GM23338 (cell line): ENCODE measurements around the gene CD84. TPM values are rescaled to one million over a fixed set of nuclear protein-coding genes. Genes with fewer than 3 reads are reported as not detected.

ENCODE experiments used
- ATAC-seq: fragments of 200-7000 bp; cut with Tn5 transposase; 3 replicates; pipeline ENCODE4 v1.9.1; 2020
- DNase-seq: peaks from one replicate; pipeline ENCODE4 v3.0.0-alpha.2; 2015; ENCODE audit warnings: low spot score
- H2AFZ ChIP-seq: fragments of 200-600 bp; sonication (generic); 2 replicates; pipeline ENCODE4 v1.8.0; 2016; ENCODE audit warnings: antibody characterized with exemption, mild to moderate bottlenecking, moderate library complexity
- H3F3A ChIP-seq: fragments of 200-600 bp; sonication (generic); replicated peaks from 2 replicates; pipeline ENCODE4 v1.8.0; 2017; ENCODE audit warnings: antibody characterized with exemption, mixed run types, low read depth
- H3K27ac ChIP-seq: fragments of 200-600 bp; sonication (generic); 2 replicates; pipeline ENCODE4 v1.6.1; 2016; ENCODE audit warnings: low read depth
- H3K27me3 ChIP-seq: fragments of 200-600 bp; sonication (generic); 2 replicates; pipeline ENCODE4 v1.8.0; 2016; ENCODE audit warnings: mild to moderate bottlenecking, mixed run types, moderate library complexity; ENCODE audit not compliant: insufficient read depth
- H3K36me3 ChIP-seq: fragments of 200-600 bp; sonication (generic); 2 replicates; pipeline ENCODE4 v1.8.0; 2016; ENCODE audit warnings: mild to moderate bottlenecking; ENCODE audit not compliant: insufficient read depth
- H3K4me1 ChIP-seq: fragments of 200-600 bp; sonication (generic); 2 replicates; pipeline ENCODE4 v1.8.0; 2016; ENCODE audit warnings: mild to moderate bottlenecking, moderate library complexity; ENCODE audit not compliant: insufficient read depth
- H3K4me2 ChIP-seq: fragments of 200-600 bp; sonication (generic); 2 replicates; pipeline ENCODE4 v1.7.1; 2017; ENCODE audit warnings: mixed run types
- H3K4me3 ChIP-seq: fragments of 200-600 bp; sonication (generic); 2 replicates; pipeline ENCODE4 v1.6.1; 2016; ENCODE audit warnings: mixed run types
- H3K79me2 ChIP-seq: fragments of 200-600 bp; sonication (generic); replicated peaks from 2 replicates; pipeline ENCODE4 v1.8.0; 2017; ENCODE audit warnings: mild to moderate bottlenecking; ENCODE audit not compliant: insufficient read depth
- H3K9me2 ChIP-seq: fragments of 200-600 bp; sonication (generic); 2 replicates; pipeline ENCODE4 v1.8.0; 2017; ENCODE audit not compliant: insufficient read depth
- H4K20me1 ChIP-seq: fragments of 200-600 bp; sonication (generic); replicated peaks from 2 replicates; pipeline ENCODE4 v1.8.0; 2017; ENCODE audit warnings: mild to moderate bottlenecking; ENCODE audit not compliant: insufficient read depth
- H3K27ac Mint-ChIP-seq: 2 replicates; pipeline ENCODE4 v1.8.0; 2020; ENCODE audit warnings: inconsistent platforms, mild to moderate bottlenecking, moderate library complexity, mixed read lengths
- H3K27me3 Mint-ChIP-seq: 3 replicates; pipeline ENCODE4 v1.8.0; 2022; ENCODE audit warnings: low read depth, mild to moderate bottlenecking, moderate library complexity, mixed read lengths, inconsistent platforms; ENCODE audit not compliant: insufficient read depth, poor library complexity
- H3K36me3 Mint-ChIP-seq: 3 replicates; pipeline ENCODE4 v1.8.0; 2021; ENCODE audit warnings: low read depth, mild to moderate bottlenecking, inconsistent platforms, moderate library complexity, mixed read lengths
- H3K4me1 Mint-ChIP-seq: 3 replicates; pipeline ENCODE4 v1.8.0; 2020; ENCODE audit warnings: mild to moderate bottlenecking, inconsistent platforms, mixed read lengths
- H3K4me3 Mint-ChIP-seq: 3 replicates; pipeline ENCODE4 v1.8.0; 2021; ENCODE audit warnings: moderate library complexity, mild to moderate bottlenecking, inconsistent platforms, mixed read lengths
- H3K9me3 Mint-ChIP-seq: 3 replicates; pipeline ENCODE4 v1.8.0; 2020; ENCODE audit warnings: moderate library complexity, mild to moderate bottlenecking, inconsistent platforms, mixed read lengths
- CREB1 ChIP-seq: fragments of 250-450 bp; sonication (Bioruptor Pico); IDR thresholded peaks from 2 replicates; pipeline ENCODE4 v1.5.0; 2020; ENCODE audit warnings: low read depth, mild to moderate bottlenecking, moderate library complexity
- EZH2 ChIP-seq: fragments of 200-600 bp; sonication (generic); IDR thresholded peaks from one replicate; pipeline ENCODE4 v1.8.0; 2017; ENCODE audit warnings: antibody characterized with exemption, mild to moderate bottlenecking, low read depth; ENCODE audit not compliant: unreplicated experiment
- EZH2phosphoT487 ChIP-seq: fragments of 200-600 bp; sonication (generic); IDR thresholded peaks from one replicate; pipeline ENCODE4 v1.8.1; 2018; ENCODE audit warnings: antibody characterized with exemption; ENCODE audit not compliant: unreplicated experiment
- NANOG ChIP-seq: IDR thresholded peaks from 2 replicates; pipeline ENCODE4 v1.6.1; 2016; ENCODE audit warnings: antibody characterized with exemption, borderline replicate concordance
- POLR2AphosphoS5 ChIP-seq: IDR thresholded peaks from 2 replicates; pipeline ENCODE4 v1.6.1; 2016; ENCODE audit warnings: antibody characterized with exemption, low read depth
- REST ChIP-seq: IDR thresholded peaks from one replicate; pipeline ENCODE4 v1.6.1; 2018; ENCODE audit warnings: antibody characterized with exemption; ENCODE audit not compliant: unreplicated experiment
- STAT1 ChIP-seq: IDR thresholded peaks from one replicate; pipeline ENCODE4 v1.6.1; 2016; ENCODE audit warnings: antibody characterized with exemption; ENCODE audit not compliant: unreplicated experiment
- ZNF114 ChIP-seq: fragments of 250-450 bp; sonication (Bioruptor Pico); IDR thresholded peaks from 2 replicates; pipeline ENCODE4 v1.5.0; 2020; ENCODE audit warnings: mild to moderate bottlenecking, moderate library complexity
- ZNF462 ChIP-seq: fragments of 250-450 bp; sonication (Bioruptor Pico); IDR thresholded peaks from 2 replicates; pipeline ENCODE4 v1.5.0; 2020; ENCODE audit warnings: mild to moderate bottlenecking, moderate library complexity
- polyA plus RNA-seq: library from polyadenylated mRNA; unstranded; fragments of >200 nt; fragmentation: Nextera tagmentation; extraction: Ambion mirVana; gene quantifications from 2 replicates; pipeline ENCODE4 v1.2.1, GENCODE V29; 2016
- total RNA-seq: library from RNA; depleted of rRNA; stranded (reverse); fragments of >200 nt; shearing (Covaris generic); gene quantifications from 2 replicates; pipeline ENCODE4 v1.2.3, GENCODE V29; 2014
- TF ChIP-seq, protein P1 (sequence below): IDR thresholded peaks from 2 replicates; pipeline ENCODE4 v1.6.1; 2016; ENCODE audit warnings: antibody characterized with exemption
- TF ChIP-seq, protein P2 (sequence below), 2 experiments: fragments of 200-600 bp in 1 of 2; sonication (generic) in 1 of 2; conservative IDR thresholded peaks; 2 replicates each; pipeline versions ENCODE4 v1.5.1 to v1.6.1; 2016 to 2017; ENCODE audit warnings: antibody characterized with exemption in 2 of 2, low read depth in 2 of 2, mild to moderate bottlenecking in 2 of 2, moderate library complexity in 1 of 2

The CD84 gene
- total and polyA plus RNA-seq, 2 experiments from 2014 or later, result not detected

GRCh38 chr1:160558660-160559380 is 20.5 kb downstream of the CD84 start:
- Histone ChIP-seq H2AFZ (no peak overlapping the region), H3K27me3 (no peaks in the 10 kb centered on the region), H3K79me2 (no peaks in the 10 kb centered on the region), H4K20me1 (no peaks in the 10 kb centered on the region), H3F3A (no peaks in the 10 kb centered on the region), H3K4me1 (no peaks in the 10 kb centered on the region), H3K9me2 (peaks cover 6% of the 10 kb centered on the region; the same call in 1 of the 2 replicates), H3K36me3 (peaks cover 3% of the 10 kb centered on the region; the same call in 1 of the 2 replicates), H3K4me2 (no peak overlapping the region), H3K27ac (no peak overlapping the region), H3K4me3 (no peak overlapping the region)
- ATAC-seq, result no peak
- Mint-ChIP-seq H3K9me3 (peaks cover 16% of the 10 kb centered on the region), H3K4me1 (no peaks in the 10 kb centered on the region), H3K4me3 (no peak overlapping the region), H3K36me3 (no peaks in the 10 kb centered on the region), H3K27me3 (no peaks in the 10 kb centered on the region), H3K27ac (no peak overlapping the region)
- TF ChIP-seq CREB1 (CRISPR knock-in tag) (no peak), POLR2AphosphoS5 (no peak), NANOG (no peak), ZNF462 (no peak), STAT1 (no peak), ZNF114 (no peak), REST (no peak), EZH2phosphoT487 (no peak), EZH2 (no peak)
- TF ChIP-seq, protein P1, sequence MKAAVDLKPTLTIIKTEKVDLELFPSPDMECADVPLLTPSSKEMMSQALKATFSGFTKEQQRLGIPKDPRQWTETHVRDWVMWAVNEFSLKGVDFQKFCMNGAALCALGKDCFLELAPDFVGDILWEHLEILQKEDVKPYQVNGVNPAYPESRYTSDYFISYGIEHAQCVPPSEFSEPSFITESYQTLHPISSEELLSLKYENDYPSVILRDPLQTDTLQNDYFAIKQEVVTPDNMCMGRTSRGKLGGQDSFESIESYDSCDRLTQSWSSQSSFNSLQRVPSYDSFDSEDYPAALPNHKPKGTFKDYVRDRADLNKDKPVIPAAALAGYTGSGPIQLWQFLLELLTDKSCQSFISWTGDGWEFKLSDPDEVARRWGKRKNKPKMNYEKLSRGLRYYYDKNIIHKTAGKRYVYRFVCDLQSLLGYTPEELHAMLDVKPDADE, result no peak
- TF ChIP-seq, protein P2, sequence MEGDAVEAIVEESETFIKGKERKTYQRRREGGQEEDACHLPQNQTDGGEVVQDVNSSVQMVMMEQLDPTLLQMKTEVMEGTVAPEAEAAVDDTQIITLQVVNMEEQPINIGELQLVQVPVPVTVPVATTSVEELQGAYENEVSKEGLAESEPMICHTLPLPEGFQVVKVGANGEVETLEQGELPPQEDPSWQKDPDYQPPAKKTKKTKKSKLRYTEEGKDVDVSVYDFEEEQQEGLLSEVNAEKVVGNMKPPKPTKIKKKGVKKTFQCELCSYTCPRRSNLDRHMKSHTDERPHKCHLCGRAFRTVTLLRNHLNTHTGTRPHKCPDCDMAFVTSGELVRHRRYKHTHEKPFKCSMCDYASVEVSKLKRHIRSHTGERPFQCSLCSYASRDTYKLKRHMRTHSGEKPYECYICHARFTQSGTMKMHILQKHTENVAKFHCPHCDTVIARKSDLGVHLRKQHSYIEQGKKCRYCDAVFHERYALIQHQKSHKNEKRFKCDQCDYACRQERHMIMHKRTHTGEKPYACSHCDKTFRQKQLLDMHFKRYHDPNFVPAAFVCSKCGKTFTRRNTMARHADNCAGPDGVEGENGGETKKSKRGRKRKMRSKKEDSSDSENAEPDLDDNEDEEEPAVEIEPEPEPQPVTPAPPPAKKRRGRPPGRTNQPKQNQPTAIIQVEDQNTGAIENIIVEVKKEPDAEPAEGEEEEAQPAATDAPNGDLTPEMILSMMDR (conservative IDR thresholded peaks at IDR 0.05; ENCODE audit: low read depth in 2 of 2), result no peak
- DNase-seq, result no peak
